Activated T-helper 1 cell treated with anti-CD3 and anti-CD28 coated beads, Interleukin-12 subunit alpha, Interleukin-12 subunit beta, Interleukin-2, Interleukin-4 antibody, amounts not matched to agents 30 ng/mL and 10 ng/mL and 1 ng/mL, durations not matched to agents 14 hours and 24 hours and 36 hours (primary cell): Measurements from ENCODE around the gene LGR5. TPM values are rescaled to one million over a fixed set of nuclear protein-coding genes. Genes with fewer than 3 reads are reported as not detected.

Experiments used
- DNase-seq: peaks from one replicate; pipeline ENCODE4 v3.0.0; 2021; ENCODE audit warnings: low spot score
- H3K27ac Mint-ChIP-seq: one replicate; pipeline ENCODE4 v1.8.0; 2021; ENCODE audit warnings: mild to moderate bottlenecking, mixed read lengths
- H3K27me3 Mint-ChIP-seq: one replicate; pipeline ENCODE4 v1.8.0; 2022; ENCODE audit warnings: mild to moderate bottlenecking, moderate library complexity, mixed read lengths; ENCODE audit not compliant: insufficient read depth
- H3K36me3 Mint-ChIP-seq: one replicate; pipeline ENCODE4 v1.8.0; 2021; ENCODE audit warnings: low read depth, mixed read lengths
- H3K4me1 Mint-ChIP-seq: one replicate; pipeline ENCODE4 v1.8.0; 2021; ENCODE audit warnings: low read depth, mixed read lengths
- H3K4me3 Mint-ChIP-seq: one replicate; pipeline ENCODE4 v1.8.0; 2021; ENCODE audit warnings: mild to moderate bottlenecking, moderate library complexity, mixed read lengths
- H3K9me3 Mint-ChIP-seq: one replicate; pipeline ENCODE4 v1.8.0; 2021; ENCODE audit warnings: mixed read lengths
- intact Hi-C: fragments of 100-400 bp; cut with micrococcal nuclease; formaldehyde crosslinking; loops from one replicate; pipeline ENCODE4 v1.15.1; 2024
- total RNA-seq: library from RNA; stranded (reverse); gene quantifications from 2 replicates; pipeline ENCODE4 v1.2.3, GENCODE V29; 2022

LGR5 gene
- total RNA-seq, 1 donor from 2014 or later = not detected

- Mint-ChIP-seq H3K4me1 (peaks cover 18% of the 10 kb centered on the region), H3K36me3 (no peaks in the 10 kb centered on the region), H3K4me3 (no peak overlapping the region), H3K27me3 (peaks cover 59% of the 10 kb centered on the region), H3K9me3 (peaks cover 1% of the 10 kb centered on the region), H3K27ac (no peak overlapping the region)
- intact Hi-C loops = no loop called here
- no peak for DNase-seq
These were observed 3.0 kb downstream of the LGR5 start for GRCh38 chr12:71442567-71442931.

GRCh38 chr12:71445071-71445470 lies 5.5 kb downstream of the LGR5 start:
- peaks cover 42% of the 10 kb centered on the region for H3K27me3 Mint-ChIP-seq
- peaks cover 11% of the 10 kb centered on the region for H3K4me1 Mint-ChIP-seq
- H3K4me3 Mint-ChIP-seq = no peak overlapping the region
- no peaks in the 10 kb centered on the region for H3K36me3 Mint-ChIP-seq
- DNase-seq = no peak
- H3K27ac Mint-ChIP-seq = no peak overlapping the region
- intact Hi-C loops = no loop called here
- no peaks in the 10 kb centered on the region for H3K9me3 Mint-ChIP-seq

GRCh38 chr12:71447691-71448132 lies 8.1 kb downstream of the LGR5 start:
- Mint-ChIP-seq H3K4me1 (no peaks in the 10 kb centered on the region), H3K9me3 (no peaks in the 10 kb centered on the region), H3K27ac (no peak overlapping the region), H3K36me3 (no peaks in the 10 kb centered on the region), H3K4me3 (no peak overlapping the region), H3K27me3 (peaks cover 16% of the 10 kb centered on the region)
- DNase-seq = no peak
- intact Hi-C loops = no loop called here

- no peak for DNase-seq
- Mint-ChIP-seq H3K4me3 (no peak overlapping the region), H3K27me3 (peaks cover 13% of the 10 kb centered on the region), H3K27ac (no peak overlapping the region), H3K9me3 (no peaks in the 10 kb centered on the region), H3K36me3 (no peaks in the 10 kb centered on the region), H3K4me1 (no peaks in the 10 kb centered on the region)
- intact Hi-C loops = no loop called here
These were observed 8.6 kb downstream of the LGR5 start for GRCh38 chr12:71448150-71448581.

GRCh38 chr12:71449373-71450070 lies 9.9 kb downstream of the LGR5 start:
- no peaks in the 10 kb centered on the region for H3K4me1 Mint-ChIP-seq
- no peaks in the 10 kb centered on the region for H3K9me3 Mint-ChIP-seq
- intact Hi-C loops = no loop called here
- no peaks in the 10 kb centered on the region for H3K36me3 Mint-ChIP-seq
- no peak overlapping the region for H3K4me3 Mint-ChIP-seq
- peaks cover 14% of the 10 kb centered on the region for H3K27me3 Mint-ChIP-seq
- H3K27ac Mint-ChIP-seq = no peak overlapping the region
- no peak for DNase-seq

- H3K36me3 Mint-ChIP-seq = no peaks in the 10 kb centered on the region
- peaks cover 13% of the 10 kb centered on the region for H3K27me3 Mint-ChIP-seq
- H3K4me3 Mint-ChIP-seq = no peak overlapping the region
- intact Hi-C loops = no loop called here
- no peak overlapping the region for H3K27ac Mint-ChIP-seq
- no peak for DNase-seq
- no peaks in the 10 kb centered on the region for H3K9me3 Mint-ChIP-seq
- H3K4me1 Mint-ChIP-seq = no peaks in the 10 kb centered on the region
These were observed 12.4 kb downstream of the LGR5 start for GRCh38 chr12:71452006-71452405.

GRCh38 chr12:71455028-71455737 lies 15.6 kb downstream of the LGR5 start:
- Mint-ChIP-seq H3K4me1 (no peaks in the 10 kb centered on the region), H3K36me3 (no peaks in the 10 kb centered on the region), H3K4me3 (no peak overlapping the region), H3K27ac (no peak overlapping the region), H3K27me3 (peaks cover 13% of the 10 kb centered on the region), H3K9me3 (no peaks in the 10 kb centered on the region)
- intact Hi-C loops = no loop called here
- DNase-seq = no peak

- no peaks in the 10 kb centered on the region for H3K4me1 Mint-ChIP-seq
- peaks cover 13% of the 10 kb centered on the region for H3K27me3 Mint-ChIP-seq
- DNase-seq = no peak
- H3K36me3 Mint-ChIP-seq = no peaks in the 10 kb centered on the region
- H3K27ac Mint-ChIP-seq = no peak overlapping the region
- no peaks in the 10 kb centered on the region for H3K9me3 Mint-ChIP-seq
- H3K4me3 Mint-ChIP-seq = no peak overlapping the region
- intact Hi-C loops = no loop called here
These were observed 16.7 kb downstream of the LGR5 start for GRCh38 chr12:71456316-71456715.

- Mint-ChIP-seq H3K9me3 (no peaks in the 10 kb centered on the region), H3K36me3 (no peaks in the 10 kb centered on the region), H3K27me3 (peaks cover 13% of the 10 kb centered on the region), H3K4me3 (no peak overlapping the region), H3K4me1 (no peaks in the 10 kb centered on the region), H3K27ac (no peak overlapping the region)
- DNase-seq = no peak
- intact Hi-C loops = no loop called here
These were observed 17.4 kb downstream of the LGR5 start for GRCh38 chr12:71456990-71457389.

- Mint-ChIP-seq H3K36me3 (no peaks in the 10 kb centered on the region), H3K4me1 (no peaks in the 10 kb centered on the region), H3K27me3 (peaks cover 4% of the 10 kb centered on the region), H3K9me3 (no peaks in the 10 kb centered on the region), H3K4me3 (no peak overlapping the region), H3K27ac (no peak overlapping the region)
- intact Hi-C loops = no loop called here
- DNase-seq = no peak
These were observed 20.7 kb downstream of the LGR5 start for GRCh38 chr12:71460318-71460717.

GRCh38 chr12:71460850-71461609 lies 21.4 kb downstream of the LGR5 start:
- H3K4me3 Mint-ChIP-seq = no peak overlapping the region
- intact Hi-C loops = no loop called here
- H3K27ac Mint-ChIP-seq = no peak overlapping the region
- no peaks in the 10 kb centered on the region for H3K9me3 Mint-ChIP-seq
- DNase-seq = no peak
- H3K27me3 Mint-ChIP-seq = peaks cover 4% of the 10 kb centered on the region
- H3K36me3 Mint-ChIP-seq = no peaks in the 10 kb centered on the region
- no peaks in the 10 kb centered on the region for H3K4me1 Mint-ChIP-seq

GRCh38 chr12:71461787-71462328 lies 22.3 kb downstream of the LGR5 start:
- DNase-seq = no peak
- Mint-ChIP-seq H3K27ac (no peak overlapping the region), H3K36me3 (no peaks in the 10 kb centered on the region), H3K4me1 (no peaks in the 10 kb centered on the region), H3K9me3 (no peaks in the 10 kb centered on the region), H3K4me3 (no peak overlapping the region), H3K27me3 (peaks cover 4% of the 10 kb centered on the region)
- intact Hi-C loops = no loop called here

GRCh38 chr12:71465796-71466195 lies 26.2 kb downstream of the LGR5 start:
- H3K36me3 Mint-ChIP-seq = no peaks in the 10 kb centered on the region
- no peaks in the 10 kb centered on the region for H3K4me1 Mint-ChIP-seq
- H3K9me3 Mint-ChIP-seq = no peaks in the 10 kb centered on the region
- no peak for DNase-seq
- no peak overlapping the region for H3K4me3 Mint-ChIP-seq
- no peaks in the 10 kb centered on the region for H3K27me3 Mint-ChIP-seq
- H3K27ac Mint-ChIP-seq = no peak overlapping the region
- intact Hi-C loops = no loop called here
